GM23338 (cell line): ENCODE data around the gene KRTDAP. TPM values are rescaled to one million over a fixed set of nuclear protein-coding genes. Genes with fewer than 3 reads are reported as not detected.

Experiments used
- ATAC-seq: fragments of 200-7000 bp; cut with Tn5 transposase; 3 replicates; pipeline ENCODE4 v1.9.1; 2020
- DNase-seq: peaks from one replicate; pipeline ENCODE4 v3.0.0-alpha.2; 2015; ENCODE audit warnings: low spot score
- H2AFZ ChIP-seq: fragments of 200-600 bp; sonication (generic); 2 replicates; pipeline ENCODE4 v1.8.0; 2016; ENCODE audit warnings: antibody characterized with exemption, mild to moderate bottlenecking, moderate library complexity
- H3F3A ChIP-seq: fragments of 200-600 bp; sonication (generic); replicated peaks from 2 replicates; pipeline ENCODE4 v1.8.0; 2017; ENCODE audit warnings: antibody characterized with exemption, mixed run types, low read depth
- H3K27ac ChIP-seq: fragments of 200-600 bp; sonication (generic); 2 replicates; pipeline ENCODE4 v1.6.1; 2016; ENCODE audit warnings: low read depth
- H3K27me3 ChIP-seq: fragments of 200-600 bp; sonication (generic); 2 replicates; pipeline ENCODE4 v1.8.0; 2016; ENCODE audit warnings: mild to moderate bottlenecking, mixed run types, moderate library complexity; ENCODE audit not compliant: insufficient read depth
- H3K36me3 ChIP-seq: fragments of 200-600 bp; sonication (generic); 2 replicates; pipeline ENCODE4 v1.8.0; 2016; ENCODE audit warnings: mild to moderate bottlenecking; ENCODE audit not compliant: insufficient read depth
- H3K4me1 ChIP-seq: fragments of 200-600 bp; sonication (generic); 2 replicates; pipeline ENCODE4 v1.8.0; 2016; ENCODE audit warnings: mild to moderate bottlenecking, moderate library complexity; ENCODE audit not compliant: insufficient read depth
- H3K4me2 ChIP-seq: fragments of 200-600 bp; sonication (generic); 2 replicates; pipeline ENCODE4 v1.7.1; 2017; ENCODE audit warnings: mixed run types
- H3K4me3 ChIP-seq: fragments of 200-600 bp; sonication (generic); 2 replicates; pipeline ENCODE4 v1.6.1; 2016; ENCODE audit warnings: mixed run types
- H3K79me2 ChIP-seq: fragments of 200-600 bp; sonication (generic); replicated peaks from 2 replicates; pipeline ENCODE4 v1.8.0; 2017; ENCODE audit warnings: mild to moderate bottlenecking; ENCODE audit not compliant: insufficient read depth
- H3K9me2 ChIP-seq: fragments of 200-600 bp; sonication (generic); 2 replicates; pipeline ENCODE4 v1.8.0; 2017; ENCODE audit not compliant: insufficient read depth
- H4K20me1 ChIP-seq: fragments of 200-600 bp; sonication (generic); replicated peaks from 2 replicates; pipeline ENCODE4 v1.8.0; 2017; ENCODE audit warnings: mild to moderate bottlenecking; ENCODE audit not compliant: insufficient read depth
- H3K27ac Mint-ChIP-seq: 2 replicates; pipeline ENCODE4 v1.8.0; 2020; ENCODE audit warnings: inconsistent platforms, mild to moderate bottlenecking, moderate library complexity, mixed read lengths
- H3K27me3 Mint-ChIP-seq: 3 replicates; pipeline ENCODE4 v1.8.0; 2022; ENCODE audit warnings: low read depth, mild to moderate bottlenecking, moderate library complexity, mixed read lengths, inconsistent platforms; ENCODE audit not compliant: insufficient read depth, poor library complexity
- H3K36me3 Mint-ChIP-seq: 3 replicates; pipeline ENCODE4 v1.8.0; 2021; ENCODE audit warnings: low read depth, mild to moderate bottlenecking, inconsistent platforms, moderate library complexity, mixed read lengths
- H3K4me1 Mint-ChIP-seq: 3 replicates; pipeline ENCODE4 v1.8.0; 2020; ENCODE audit warnings: mild to moderate bottlenecking, inconsistent platforms, mixed read lengths
- H3K4me3 Mint-ChIP-seq: 3 replicates; pipeline ENCODE4 v1.8.0; 2021; ENCODE audit warnings: moderate library complexity, mild to moderate bottlenecking, inconsistent platforms, mixed read lengths
- H3K9me3 Mint-ChIP-seq: 3 replicates; pipeline ENCODE4 v1.8.0; 2020; ENCODE audit warnings: moderate library complexity, mild to moderate bottlenecking, inconsistent platforms, mixed read lengths
- CREB1 ChIP-seq: fragments of 250-450 bp; sonication (Bioruptor Pico); IDR thresholded peaks from 2 replicates; pipeline ENCODE4 v1.5.0; 2020; ENCODE audit warnings: low read depth, mild to moderate bottlenecking, moderate library complexity
- CTCF ChIP-seq, 2 experiments: fragments of 200-600 bp in 1 of 2; sonication (generic) in 1 of 2; conservative IDR thresholded peaks; 2 replicates each; pipeline versions ENCODE4 v1.5.1 to v1.6.1; 2016 to 2017; ENCODE audit warnings: antibody characterized with exemption in 2 of 2, low read depth in 2 of 2, mild to moderate bottlenecking in 2 of 2, moderate library complexity in 1 of 2
- ETS1 ChIP-seq: IDR thresholded peaks from 2 replicates; pipeline ENCODE4 v1.6.1; 2016; ENCODE audit warnings: antibody characterized with exemption
- JUNB ChIP-seq: IDR thresholded peaks from one replicate; pipeline ENCODE4 v1.6.1; 2016; ENCODE audit warnings: antibody characterized with exemption; ENCODE audit not compliant: unreplicated experiment
- NANOG ChIP-seq: IDR thresholded peaks from 2 replicates; pipeline ENCODE4 v1.6.1; 2016; ENCODE audit warnings: antibody characterized with exemption, borderline replicate concordance
- POLR2AphosphoS5 ChIP-seq: IDR thresholded peaks from 2 replicates; pipeline ENCODE4 v1.6.1; 2016; ENCODE audit warnings: antibody characterized with exemption, low read depth
- REST ChIP-seq: IDR thresholded peaks from one replicate; pipeline ENCODE4 v1.6.1; 2018; ENCODE audit warnings: antibody characterized with exemption; ENCODE audit not compliant: unreplicated experiment
- STAT1 ChIP-seq: IDR thresholded peaks from one replicate; pipeline ENCODE4 v1.6.1; 2016; ENCODE audit warnings: antibody characterized with exemption; ENCODE audit not compliant: unreplicated experiment
- polyA plus RNA-seq: library from polyadenylated mRNA; unstranded; fragments of >200 nt; fragmentation: Nextera tagmentation; extraction: Ambion mirVana; gene quantifications from 2 replicates; pipeline ENCODE4 v1.2.1, GENCODE V29; 2016
- total RNA-seq: library from RNA; depleted of rRNA; stranded (reverse); fragments of >200 nt; shearing (Covaris generic); gene quantifications from 2 replicates; pipeline ENCODE4 v1.2.3, GENCODE V29; 2014

The KRTDAP gene
- total and polyA plus RNA-seq, 2 experiments from 2014 or later: 2.7 TPM; not detected in 1

- TF ChIP-seq CTCF (conservative IDR thresholded peaks at IDR 0.05; ENCODE audit: low read depth in 2 of 2) (no peak), CREB1 (no peak), ETS1 (no peak), JUNB (no peak), POLR2AphosphoS5 (no peak), NANOG (no peak), REST (no peak)
These were observed 44.7 kb upstream of the KRTDAP start (continued) for GRCh38 chr19:35534803-35535480.

GRCh38 chr19:35533822-35534392 is 43.6 kb upstream of the KRTDAP start:
- H2AFZ ChIP-seq: peak overlapping the region; percentile 95
- no peaks in the 10 kb centered on the region; the same call in 1 of the 2 replicates for H4K20me1 ChIP-seq
- no peaks in the 10 kb centered on the region for H3K79me2 ChIP-seq
- peaks cover 24% of the 10 kb centered on the region for H3K4me1 Mint-ChIP-seq
- peaks cover 16% of the 10 kb centered on the region; the same call in 1 of the 2 replicates for H3K4me1 ChIP-seq
- no peaks in the 10 kb centered on the region for H3K9me2 ChIP-seq
- no peak overlapping the region; the same call in 1 of the 2 replicates for H3K27ac Mint-ChIP-seq
- H3K4me3 Mint-ChIP-seq: peak overlapping the region; percentile 71; the same call in 2 of the 3 replicates
- TF ChIP-seq STAT1: no peak
- TF ChIP-seq CREB1: no peak
- no peak overlapping the region for H3K27ac ChIP-seq
- peaks cover 6% of the 10 kb centered on the region; the same call in 1 of the 2 replicates for H3F3A ChIP-seq
- peak overlapping the region; percentile 68 for H3K4me3 ChIP-seq
- peak overlapping the region; percentile 83 for H3K4me2 ChIP-seq
- peaks cover 34% of the 10 kb centered on the region for H3K27me3 Mint-ChIP-seq
- no peaks in the 10 kb centered on the region for H3K9me3 Mint-ChIP-seq
- no peaks in the 10 kb centered on the region for H3K36me3 ChIP-seq
- H3K27me3 ChIP-seq: peaks cover 31% of the 10 kb centered on the region
- DNase-seq (peak; percentile 82), ATAC-seq (peak; percentile 82)
- H3K36me3 Mint-ChIP-seq: no peaks in the 10 kb centered on the region; the same call in 2 of the 3 replicates
